GM10248 (cell line): ENCODE measurements around the gene ATP5F1D.

Source experiments
- CTCF ChIA-PET: fragments of 300-600 bp; sonication (Branson Sonifier 250); formaldehyde crosslinking; extraction: SDS; loops from one replicate; lab custom pipeline; 2021; ENCODE audit warnings: antibody characterized with exemption; lab: Yijun Ruan, JAX
- POLR2A ChIA-PET: fragments of 350-650 bp; sonication (Branson Sonifier 250); formaldehyde crosslinking; extraction: SDS; loops from one replicate; lab custom pipeline; 2020; ENCODE audit warnings: antibody characterized with exemption; lab: Yijun Ruan, JAX
- DNase-seq: peaks from one replicate; pipeline ENCODE4 v3.0.0; 2012; ENCODE audit errors: extremely low spot score
- CTCF ChIP-seq: IDR thresholded peaks from 2 replicates; pipeline ENCODE4 v1.5.1; 2012; ENCODE audit warnings: mild to moderate bottlenecking, low read depth; ENCODE audit errors: extremely low read depth, missing control alignments, control extremely low read depth

Gene ATP5F1D

GRCh38 chr19:1291761-1292418, 50.3 kb downstream of the ATP5F1D start:
- POLR2A ChIA-PET = interaction anchor here (1.2 kb wide), 1 partner anchor 23 kb away, joined by 6 read pairs; the partner anchor contains the start of gene CIRBP
- DNase-seq = peak; percentile 73
- CTCF ChIA-PET = interaction anchor here (1.0 kb wide), 3 partner anchors 12 to 534 kb away, joined by 3 to 4 read pairs (median 3); no protein-coding TSS in a partner anchor
- TF ChIP-seq CTCF = no peak

GRCh38 chr19:1292419-1293151, 51.0 kb downstream of the ATP5F1D start:
- ChIA-PET POLR2A (interaction anchor here (1.0 kb wide), 1 partner anchor 24 kb away, joined by 4 read pairs; the partner anchor contains the start of gene CIRBP), CTCF (no interaction called here)
- DNase-seq = no peak
- TF ChIP-seq CTCF = no peak

- ChIA-PET POLR2A (no interaction called here), CTCF (interaction anchor here (1.3 kb wide), 1 partner anchor 15 kb away, joined by 4 read pairs; no protein-coding TSS in a partner anchor)
- TF ChIP-seq CTCF = no peak
- DNase-seq = no peak
These were observed 52.4 kb downstream of the ATP5F1D start for GRCh38 chr19:1293782-1294604.
